Osteocyte (in vitro differentiated cells): Measurements from ENCODE around the gene FBRSL1. TPM values are rescaled to one million over a fixed set of nuclear protein-coding genes. Genes with fewer than 3 reads are reported as not detected.

Experiments
- DNase-seq: peaks from one replicate; pipeline ENCODE4 v3.0.0; 2021; ENCODE audit warnings: mixed read lengths; ENCODE audit not compliant: unreplicated experiment; ENCODE audit errors: extremely low spot score
- H3K27ac Mint-ChIP-seq: one replicate; pipeline ENCODE4 v1.8.0; 2021; ENCODE audit warnings: mild to moderate bottlenecking, mixed read lengths; ENCODE audit not compliant: unreplicated experiment
- H3K27me3 Mint-ChIP-seq: one replicate; pipeline ENCODE4 v1.8.0; 2021; ENCODE audit warnings: mixed read lengths; ENCODE audit not compliant: unreplicated experiment
- H3K36me3 Mint-ChIP-seq: one replicate; pipeline ENCODE4 v1.8.0; 2021; ENCODE audit warnings: mixed read lengths; ENCODE audit not compliant: unreplicated experiment
- H3K4me1 Mint-ChIP-seq: one replicate; pipeline ENCODE4 v1.8.0; 2021; ENCODE audit warnings: mixed read lengths; ENCODE audit not compliant: unreplicated experiment
- H3K4me3 Mint-ChIP-seq: one replicate; pipeline ENCODE4 v1.8.0; 2021; ENCODE audit warnings: mild to moderate bottlenecking, moderate library complexity, mixed read lengths; ENCODE audit not compliant: unreplicated experiment
- H3K9me3 Mint-ChIP-seq: one replicate; pipeline ENCODE4 v1.8.0; 2021; ENCODE audit warnings: mixed read lengths; ENCODE audit not compliant: unreplicated experiment
- CTCF ChIP-seq: fragments of 200-600 bp; sonication (generic); IDR thresholded peaks from 2 replicates; pipeline ENCODE4 v1.5.0; 2021; ENCODE audit warnings: antibody characterized with exemption, mild to moderate bottlenecking, moderate library complexity
- total RNA-seq: library from RNA; stranded (reverse); gene quantifications from 2 replicates; pipeline ENCODE4 v1.2.1, GENCODE V29; 2021

FBRSL1 gene
- total RNA-seq, 1 donor from 2014 or later = 46.2 TPM

GRCh38 chr12:132549059-132549458, 59.1 kb downstream of the FBRSL1 start:
- TF ChIP-seq CTCF = no peak
- peaks cover 2% of the 10 kb centered on the region for H3K4me1 Mint-ChIP-seq
- no peak overlapping the region for H3K4me3 Mint-ChIP-seq
- H3K27ac Mint-ChIP-seq = no peak overlapping the region
- no peak for DNase-seq
- H3K27me3 Mint-ChIP-seq = no peaks in the 10 kb centered on the region
- H3K9me3 Mint-ChIP-seq = no peaks in the 10 kb centered on the region
- H3K36me3 Mint-ChIP-seq = no peaks in the 10 kb centered on the region

GRCh38 chr12:132550014-132550802, 60.3 kb downstream of the FBRSL1 start:
- no peak overlapping the region for H3K27ac Mint-ChIP-seq
- H3K9me3 Mint-ChIP-seq = no peaks in the 10 kb centered on the region
- peaks cover 2% of the 10 kb centered on the region for H3K4me1 Mint-ChIP-seq
- H3K27me3 Mint-ChIP-seq = no peaks in the 10 kb centered on the region
- no peak for TF ChIP-seq CTCF
- no peak overlapping the region for H3K4me3 Mint-ChIP-seq
- H3K36me3 Mint-ChIP-seq = no peaks in the 10 kb centered on the region
- no peak for DNase-seq

- Mint-ChIP-seq H3K27ac (no peak overlapping the region), H3K4me1 (no peaks in the 10 kb centered on the region), H3K36me3 (no peaks in the 10 kb centered on the region), H3K27me3 (no peaks in the 10 kb centered on the region), H3K9me3 (no peaks in the 10 kb centered on the region), H3K4me3 (no peak overlapping the region)
- DNase-seq = no peak
- no peak for TF ChIP-seq CTCF
Measured at GRCh38 chr12:132550830-132551640, 61.1 kb downstream of the FBRSL1 start.

- Mint-ChIP-seq H3K4me1 (no peaks in the 10 kb centered on the region), H3K27me3 (no peaks in the 10 kb centered on the region), H3K9me3 (no peaks in the 10 kb centered on the region), H3K4me3 (no peak overlapping the region), H3K27ac (no peak overlapping the region), H3K36me3 (no peaks in the 10 kb centered on the region)
- no peak for TF ChIP-seq CTCF
- no peak for DNase-seq
Measured at GRCh38 chr12:132551641-132552031, 61.7 kb downstream of the FBRSL1 start.
